Activated CD8-positive, alpha-beta memory T cell treated with anti-CD3 and anti-CD28 coated beads, Interleukin-2, amount 50 U/mL, for 24 hours (primary cell): Measurements from ENCODE around the gene FBXL17.

Experiments used
- DNase-seq: peaks from one replicate; pipeline ENCODE4 v3.0.0-alpha.2; 2020; ENCODE audit errors: extremely low read depth

The FBXL17 gene

GRCh38 chr5:107915176-107915812 is 466.6 kb downstream of the FBXL17 start:
- no peak for DNase-seq

GRCh38 chr5:107913494-107913893 is 468.4 kb downstream of the FBXL17 start:
- no peak for DNase-seq

GRCh38 chr5:107900721-107901120 is 481.2 kb downstream of the FBXL17 start:
- DNase-seq: no peak

DNA sequence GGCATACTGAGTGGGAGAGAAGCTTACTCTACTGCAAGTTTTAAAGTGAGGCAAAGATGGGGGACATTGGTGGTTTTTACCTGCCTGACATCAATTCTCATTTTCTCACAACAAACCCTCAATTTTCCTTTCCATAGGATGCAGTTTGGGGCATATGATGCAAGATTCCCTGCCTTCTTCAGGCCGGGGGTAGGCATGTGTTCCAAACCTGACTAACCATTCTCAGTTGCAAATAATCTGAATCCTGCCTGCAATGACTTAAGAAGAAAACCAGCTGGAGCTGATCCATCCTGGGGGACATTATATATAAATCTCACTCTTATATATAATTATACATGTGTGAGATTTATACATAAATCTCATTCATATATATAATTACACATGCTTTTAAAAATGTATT is 487.5 kb downstream of the FBXL17 start:
- DNase-seq: no peak

GRCh38 chr5:107893642-107894041 is 488.3 kb downstream of the FBXL17 start:
- no peak for DNase-seq

DNA sequence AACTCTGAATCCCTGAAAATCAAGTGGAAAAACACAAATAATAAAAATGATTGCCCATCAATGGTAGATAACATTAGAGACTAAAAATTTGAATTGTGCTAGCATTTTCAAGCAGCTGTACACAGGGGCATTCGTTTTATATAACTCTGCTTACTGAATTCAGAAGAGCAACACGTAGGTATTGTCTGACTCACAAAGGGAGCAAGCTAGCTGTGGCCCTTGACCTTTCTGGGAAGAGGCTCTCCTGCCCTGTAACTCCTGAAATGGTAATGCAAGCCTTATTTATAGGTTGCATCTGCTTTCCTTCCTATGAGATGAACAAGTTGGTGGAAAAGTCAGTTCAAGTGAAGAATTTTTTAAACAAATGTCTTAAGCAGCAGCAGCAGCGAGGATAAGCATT is 492.5 kb downstream of the FBXL17 start:
- DNase-seq: no peak

DNA sequence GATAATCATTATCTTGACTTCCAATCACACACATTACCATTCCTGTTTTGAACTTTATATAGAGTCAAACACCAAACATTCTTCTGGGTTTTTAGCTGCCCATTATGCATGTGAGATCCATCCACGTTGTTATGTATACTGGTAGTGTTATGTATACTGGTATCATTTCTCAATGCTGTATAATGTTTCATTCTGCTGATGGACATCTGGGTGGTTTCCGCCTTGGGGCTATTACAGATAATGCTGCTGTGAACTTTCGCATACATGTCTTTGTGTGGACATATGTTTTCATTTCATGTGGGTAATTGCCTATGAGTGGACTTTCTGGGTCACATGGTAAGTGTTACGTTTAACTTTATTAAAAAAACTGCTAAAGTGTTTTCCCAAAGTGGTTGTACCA is 493.4 kb downstream of the FBXL17 start:
- DNase-seq: no peak

DNA sequence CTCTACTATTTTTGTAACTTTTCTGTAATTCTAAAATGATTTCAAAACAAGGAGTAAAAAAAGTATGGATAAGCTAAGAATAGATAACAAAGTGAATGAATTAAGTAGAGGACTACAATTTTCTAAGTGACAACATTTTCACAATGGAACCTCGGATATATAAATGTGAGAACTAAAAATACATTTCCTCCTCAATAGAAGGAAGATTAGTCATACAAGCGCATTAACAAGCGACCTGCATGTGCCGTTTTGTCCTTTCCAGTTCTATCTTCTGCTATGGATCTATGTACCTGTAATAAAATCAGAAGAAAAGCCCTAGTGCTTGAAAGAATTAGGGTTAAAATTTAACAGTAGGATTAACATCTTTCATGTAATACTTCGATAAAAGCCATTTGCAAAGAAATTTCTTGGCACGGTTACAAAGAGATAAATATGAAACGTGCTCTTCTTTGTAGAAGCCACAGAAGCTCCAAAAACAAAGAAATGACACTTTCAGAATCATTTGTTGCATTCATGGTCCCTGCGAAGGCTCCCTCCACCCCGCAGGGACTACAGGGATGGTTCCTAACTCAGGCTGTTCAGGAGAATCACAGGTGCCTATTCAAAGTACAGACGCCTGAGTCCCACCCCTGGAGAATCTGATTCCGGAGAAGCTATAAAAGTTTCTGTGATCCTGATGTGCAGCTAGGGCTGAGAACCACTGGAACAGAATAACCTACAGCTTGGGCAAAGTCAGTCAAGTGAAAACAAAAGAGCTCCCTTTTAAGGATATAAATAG is 494.5 kb downstream of the FBXL17 start:
- DNase-seq: no peak

DNA sequence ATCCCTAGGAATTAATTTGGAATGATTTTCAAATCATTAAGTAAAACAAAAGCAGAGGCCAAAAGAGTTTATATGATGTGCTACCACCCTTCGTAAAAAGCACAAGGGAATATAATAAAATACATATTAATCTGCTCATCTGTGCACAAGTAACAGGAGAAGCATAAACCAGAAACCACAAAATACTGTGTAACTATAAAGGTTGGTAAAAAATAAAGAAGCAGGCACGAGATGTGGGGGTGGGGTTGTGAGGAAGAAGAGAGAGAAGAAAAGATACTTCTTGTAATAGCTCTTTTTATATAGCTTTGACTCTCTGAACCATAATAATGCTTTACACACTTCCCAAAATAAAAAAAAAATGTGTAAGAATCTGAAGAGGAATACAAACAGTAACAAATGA is 496.3 kb downstream of the FBXL17 start:
- no peak for DNase-seq

GRCh38 chr5:107884871-107885270 is 497.0 kb downstream of the FBXL17 start:
- DNase-seq: no peak

DNA sequence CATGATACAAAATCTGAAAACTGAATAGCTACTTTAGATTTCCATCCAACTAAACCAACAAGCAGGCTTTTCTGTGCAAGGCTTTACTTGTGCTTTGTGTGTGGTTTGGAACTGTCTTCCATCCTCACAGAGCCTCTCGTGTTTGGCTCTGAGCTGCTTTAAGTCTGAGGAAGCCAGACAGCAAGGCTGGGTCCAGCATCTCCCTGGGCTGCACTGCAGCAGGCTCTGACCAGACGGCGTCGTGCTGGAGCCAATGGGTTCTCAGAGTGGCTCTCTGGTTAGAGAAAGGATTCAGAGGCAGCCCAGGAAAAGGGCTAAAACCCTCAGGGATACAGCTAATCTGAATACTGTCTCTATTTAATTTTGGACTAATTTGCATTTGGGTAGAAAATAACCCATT is 503.2 kb downstream of the FBXL17 start:
- DNase-seq: no peak

DNA sequence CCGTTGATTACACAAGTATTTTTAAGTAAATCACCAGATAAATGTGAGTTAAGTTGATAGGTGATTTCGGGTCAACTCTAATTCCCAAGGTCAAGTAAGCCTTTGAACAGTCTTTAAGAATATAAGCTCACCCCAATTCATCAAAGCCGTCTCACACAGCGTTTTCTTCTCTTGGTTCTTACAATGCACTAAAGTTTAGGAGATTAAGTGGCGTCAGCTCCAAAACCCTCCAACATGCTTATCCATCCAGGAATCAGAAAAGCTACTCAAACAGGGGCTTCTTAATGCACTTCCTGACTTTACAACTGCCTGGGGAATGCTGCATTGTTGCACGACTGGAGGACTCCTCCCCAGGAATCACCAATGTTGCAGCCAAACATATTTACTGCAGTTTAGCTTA is 505.0 kb downstream of the FBXL17 start:
- DNase-seq: no peak

GRCh38 chr5:107876261-107876660 is 505.6 kb downstream of the FBXL17 start:
- no peak for DNase-seq

DNA sequence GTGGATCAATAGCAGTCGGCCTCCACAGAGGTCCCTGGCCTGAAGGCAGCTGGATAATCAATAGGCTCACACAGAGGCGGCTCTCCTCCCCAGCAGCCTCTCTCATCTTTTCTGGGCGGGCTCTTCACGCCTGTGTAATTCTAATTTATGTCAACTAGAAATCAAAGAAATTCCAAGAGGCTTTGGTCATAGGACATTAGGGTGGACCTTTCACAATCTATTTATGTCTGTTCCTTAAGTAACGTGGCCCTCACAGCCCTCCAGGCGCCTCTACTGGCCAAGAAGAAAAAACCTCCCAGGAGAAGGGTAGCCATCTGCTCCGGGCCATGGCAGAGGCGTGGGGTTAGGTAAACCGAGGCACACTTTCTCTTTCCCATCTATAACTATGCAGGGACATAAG is 506.1 kb downstream of the FBXL17 start:
- no peak for DNase-seq

DNA sequence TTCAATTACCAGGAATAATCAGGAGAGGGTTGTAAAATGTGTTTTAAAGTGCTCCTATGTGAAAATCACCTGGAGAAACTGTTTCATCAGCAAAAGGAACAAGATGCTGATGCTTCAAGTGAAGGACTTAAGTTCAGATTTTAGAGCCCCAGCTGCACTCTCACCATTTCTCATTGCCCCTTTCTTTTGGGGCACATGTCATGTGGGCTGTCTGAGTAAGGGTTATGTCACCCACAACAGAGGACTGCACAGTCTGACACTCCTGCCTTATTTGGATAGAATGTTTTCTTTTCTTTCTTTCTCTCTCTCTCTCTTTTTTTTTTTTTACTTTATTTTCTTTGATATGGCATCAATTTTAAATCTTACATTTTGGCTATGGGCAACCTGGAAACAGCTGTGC is 507.1 kb downstream of the FBXL17 start:
- no peak for DNase-seq

- no peak for DNase-seq
These were observed 508.0 kb downstream of the FBXL17 start for GRCh38 chr5:107873877-107874276.

DNA sequence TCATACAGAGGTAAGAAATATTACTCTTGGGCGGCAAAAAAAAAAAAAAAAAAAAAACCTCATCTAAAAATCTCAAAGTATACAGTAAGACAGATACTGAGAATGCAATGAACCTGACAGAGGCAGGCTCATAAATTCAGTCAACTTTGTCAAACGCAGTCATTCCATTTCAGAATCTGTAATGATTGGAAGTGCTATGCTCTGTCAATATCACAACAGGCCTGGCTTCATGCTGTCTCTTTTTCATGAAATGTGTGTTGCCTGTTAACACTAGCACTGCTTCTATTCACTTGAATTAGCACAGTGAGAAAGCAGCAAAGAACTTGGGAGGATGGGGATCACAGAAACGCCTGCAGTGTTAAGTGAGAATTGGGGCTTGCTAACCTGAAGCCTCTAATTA is 510.9 kb downstream of the FBXL17 start:
- no peak for DNase-seq

GRCh38 chr5:107869438-107870115 is 512.3 kb downstream of the FBXL17 start:
- no peak for DNase-seq

DNA sequence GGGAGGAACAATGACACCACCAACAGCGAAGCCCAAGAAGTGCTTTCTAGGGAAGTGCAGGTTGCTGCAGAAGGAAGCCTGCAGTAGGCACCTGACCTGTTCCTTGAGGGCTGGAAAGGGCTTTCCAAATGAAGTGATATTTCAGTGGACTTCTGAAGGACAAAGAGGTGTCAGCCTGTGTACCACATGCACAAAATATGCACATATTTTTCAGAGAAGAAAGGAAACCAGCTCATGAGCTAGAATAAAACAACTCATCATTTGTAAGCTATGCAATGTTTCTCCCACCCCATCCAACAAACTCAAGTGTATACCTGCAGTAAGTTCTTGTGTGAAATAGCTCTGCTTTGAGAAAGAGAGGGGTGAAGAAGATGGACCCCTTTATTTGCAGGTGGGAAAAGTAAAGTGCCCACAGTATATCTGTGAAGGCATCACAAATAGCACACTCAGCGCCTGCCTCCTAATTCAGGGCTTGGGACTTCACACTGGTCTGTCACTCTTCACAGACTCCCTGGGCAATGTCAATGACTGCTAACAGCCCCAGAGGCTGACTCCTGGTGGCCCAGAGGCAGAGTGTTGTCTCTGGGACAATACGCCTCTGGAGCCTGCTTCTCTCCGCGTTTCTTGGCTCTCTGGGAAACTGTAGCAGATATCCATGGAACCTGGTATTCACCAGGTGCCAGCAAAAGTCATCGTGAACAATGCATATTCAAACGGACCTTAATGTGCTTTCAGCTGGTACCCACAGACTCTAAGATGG is 513.1 kb downstream of the FBXL17 start:
- no peak for DNase-seq

DNA sequence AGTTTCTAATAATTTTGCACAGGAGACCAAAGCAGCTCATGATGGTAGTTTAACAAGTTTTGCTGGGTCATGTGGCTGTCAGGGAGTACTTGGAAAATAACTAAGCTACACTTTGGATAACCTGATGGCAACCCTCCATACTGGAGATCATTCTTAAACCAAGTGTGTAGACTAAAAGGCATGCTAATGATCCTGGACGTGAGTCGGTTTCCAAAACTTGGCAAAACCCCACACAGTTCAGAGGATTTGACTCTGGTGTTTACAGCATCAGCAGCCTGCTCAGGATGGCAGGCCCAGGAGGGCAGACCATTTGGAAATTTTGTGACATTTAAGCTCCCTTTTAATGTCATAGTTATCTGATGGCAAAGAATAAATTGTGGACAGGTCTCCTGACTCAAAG is 514.6 kb downstream of the FBXL17 start:
- DNase-seq: no peak

GRCh38 chr5:107864793-107865192 is 517.1 kb downstream of the FBXL17 start:
- DNase-seq: no peak

GRCh38 chr5:107863125-107863524 is 518.8 kb downstream of the FBXL17 start:
- no peak for DNase-seq
